GM19438 (cell line): ENCODE results near the gene PIWIL4.
"Not testable (repeated sequence)": the region's sequence is repeated elsewhere in the genome, so short reads cannot be mapped to it uniquely, and the experiment has no call there.

Experiments
- ATAC-seq: cut with Tn5 transposase; IDR thresholded peaks from one replicate; pipeline ENCODE4 v1.9.1; 2021; ENCODE audit warnings: low read depth; ENCODE audit not compliant: unreplicated experiment

Gene PIWIL4

DNA sequence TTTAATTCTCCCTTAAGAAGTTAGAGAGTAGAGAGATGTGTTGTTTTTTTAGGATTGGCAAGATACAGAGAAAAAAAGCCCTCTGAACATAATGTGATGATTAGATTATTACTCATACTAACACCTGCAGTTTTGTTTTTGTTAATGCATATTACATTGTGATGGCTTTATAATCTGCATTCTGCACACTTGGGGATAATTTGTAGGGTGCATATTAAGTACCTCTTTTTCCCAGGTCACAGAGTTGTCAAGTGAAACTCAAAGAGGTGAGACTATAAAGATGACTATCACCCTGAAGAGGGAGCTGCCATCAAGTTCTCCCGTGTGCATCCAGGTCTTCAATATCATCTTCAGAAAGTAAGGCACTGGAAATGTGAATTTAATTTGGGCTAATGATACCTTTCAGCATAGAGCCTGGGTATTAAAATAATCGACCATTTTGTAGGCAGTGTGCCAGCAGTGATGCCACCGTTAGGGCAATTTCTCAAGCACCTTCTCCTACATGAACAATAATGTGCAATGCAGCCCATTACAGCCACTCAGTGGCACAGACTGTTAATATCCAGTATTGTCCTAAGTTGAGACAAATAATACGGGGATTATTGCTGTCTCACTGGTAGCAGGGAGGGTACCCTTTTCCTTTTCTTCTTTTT is 16.2 kb downstream of the PIWIL4 start:
- ATAC-seq = no peak

DNA sequence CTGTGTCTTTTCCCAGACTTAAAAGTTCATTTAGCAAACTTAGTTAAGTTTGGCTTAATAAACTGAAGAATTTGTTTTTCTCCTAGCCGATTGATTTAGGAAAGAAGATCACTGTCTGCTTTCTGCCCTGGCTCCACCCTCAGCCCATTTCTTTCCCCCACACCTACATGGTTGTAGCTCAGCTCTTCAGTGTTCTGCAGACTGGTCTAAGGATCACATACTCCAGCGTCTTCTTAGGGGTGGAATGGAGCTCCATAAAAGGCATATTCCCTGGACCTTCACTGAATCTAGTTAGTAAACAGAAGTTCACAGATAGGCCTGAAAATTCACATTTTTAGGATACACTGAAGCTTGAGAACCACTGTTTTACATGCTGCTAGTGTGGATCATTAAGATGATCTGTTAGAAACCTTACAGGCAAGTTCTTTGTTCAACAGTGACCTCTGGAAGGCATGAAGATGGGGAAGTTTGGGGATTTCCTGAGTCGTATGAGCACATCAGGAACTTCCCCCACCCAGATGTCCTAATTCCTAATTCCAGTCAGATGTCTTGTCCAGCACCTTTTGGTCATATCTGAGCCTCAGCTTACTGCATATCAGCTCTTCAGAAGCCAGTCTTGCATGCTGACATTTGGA is 16.8 kb downstream of the PIWIL4 start:
- peak; percentile 53 for ATAC-seq

DNA sequence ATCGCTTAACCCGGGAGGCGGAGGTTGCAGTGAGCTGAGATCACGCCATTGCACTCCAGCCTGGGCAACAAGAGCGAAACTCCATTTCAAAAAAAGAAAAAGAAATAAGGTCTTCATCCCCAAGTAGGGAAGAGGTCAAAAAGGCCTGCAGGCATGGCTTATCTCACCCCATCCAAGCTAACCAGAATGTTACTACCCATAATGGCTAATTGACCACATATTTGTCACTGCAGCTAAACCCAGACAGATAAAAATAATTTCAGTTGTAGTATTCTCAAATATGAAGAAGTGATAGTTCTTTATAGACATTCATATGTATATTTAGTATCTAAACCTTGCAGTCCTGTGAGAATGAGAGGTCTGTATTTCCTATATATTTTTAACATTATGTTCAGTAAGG is 17.8 kb downstream of the PIWIL4 start:
- ATAC-seq = no peak

DNA sequence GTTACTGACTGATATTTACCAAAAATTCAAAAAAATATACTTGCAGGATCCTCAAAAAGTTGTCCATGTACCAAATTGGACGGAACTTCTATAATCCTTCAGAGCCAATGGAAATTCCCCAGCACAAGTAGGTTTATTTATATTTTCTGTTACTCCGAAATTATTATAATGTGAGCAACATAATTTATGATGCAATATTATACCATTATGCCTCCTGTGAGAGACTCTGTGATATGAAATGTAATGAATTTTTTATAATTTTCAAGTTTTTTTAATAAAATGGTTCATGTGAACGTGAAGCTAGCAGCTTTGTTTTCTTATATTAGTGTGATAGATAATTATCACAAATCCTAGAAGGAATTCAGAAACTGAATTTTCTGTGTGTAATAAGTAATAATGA is 18.2 kb downstream of the PIWIL4 start:
- no peak for ATAC-seq

DNA sequence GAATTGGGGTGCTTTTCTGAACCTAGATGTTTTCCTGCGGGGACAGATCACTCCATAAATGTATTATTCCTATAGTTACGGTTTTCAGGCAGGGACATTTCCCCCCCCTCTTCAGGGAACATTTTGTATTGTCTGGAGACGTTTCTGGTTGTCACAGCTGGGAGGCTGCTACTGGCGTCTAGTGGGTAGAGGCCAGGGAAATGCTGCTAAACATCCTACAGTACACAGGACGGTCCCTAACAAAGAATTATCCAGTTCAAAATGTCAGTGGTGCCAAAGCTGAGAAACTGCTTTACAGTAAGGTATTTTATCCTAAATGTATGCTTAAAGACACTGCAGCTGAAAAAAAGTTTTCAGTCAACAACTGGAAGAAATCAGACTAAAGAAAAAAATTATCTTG is 19.4 kb downstream of the PIWIL4 start:
- no peak for ATAC-seq

DNA sequence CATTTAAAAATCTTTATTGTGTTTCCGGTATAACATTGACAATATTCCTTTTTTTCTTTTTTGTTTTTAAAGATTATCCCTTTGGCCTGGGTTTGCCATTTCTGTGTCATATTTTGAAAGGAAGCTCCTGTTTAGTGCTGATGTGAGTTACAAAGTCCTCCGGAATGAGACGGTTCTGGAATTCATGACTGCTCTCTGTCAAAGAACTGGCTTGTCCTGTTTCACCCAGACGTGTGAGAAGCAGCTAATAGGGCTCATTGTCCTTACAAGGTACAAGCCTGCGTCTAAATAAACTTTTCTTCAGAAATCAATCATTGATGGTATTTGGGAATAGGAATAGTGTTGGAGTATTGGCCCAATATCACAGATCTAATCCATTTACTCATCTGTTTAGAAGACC is 19.8 kb downstream of the PIWIL4 start:
- no peak for ATAC-seq

DNA sequence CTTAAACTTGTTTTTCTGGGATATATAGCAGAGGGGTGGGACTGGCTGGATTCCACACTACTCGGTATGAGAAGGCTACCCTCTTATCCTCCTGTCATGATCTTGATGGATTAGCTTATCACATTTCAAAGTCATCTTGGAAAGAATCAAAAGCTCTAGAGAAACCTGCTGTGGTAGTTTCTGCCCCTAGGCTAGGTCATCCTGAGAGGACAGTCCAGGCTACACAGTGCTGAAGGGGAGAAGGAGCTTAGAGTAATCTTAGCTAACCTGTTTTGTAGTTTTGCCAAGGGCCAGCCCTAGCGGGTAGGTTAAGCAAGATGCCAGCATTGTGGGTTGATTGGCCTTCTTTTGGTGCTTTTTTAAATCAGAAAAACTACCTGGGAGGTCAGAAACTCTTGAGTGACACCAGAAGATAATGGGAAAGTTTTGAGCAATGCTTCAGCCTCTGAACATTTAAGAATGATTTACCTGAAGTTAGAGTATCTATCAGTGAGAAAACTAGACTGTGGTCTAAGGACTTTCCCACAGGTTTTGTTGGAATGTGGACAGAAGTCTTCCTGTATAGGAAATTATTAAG is 21.3 kb downstream of the PIWIL4 start:
- no peak for ATAC-seq

DNA sequence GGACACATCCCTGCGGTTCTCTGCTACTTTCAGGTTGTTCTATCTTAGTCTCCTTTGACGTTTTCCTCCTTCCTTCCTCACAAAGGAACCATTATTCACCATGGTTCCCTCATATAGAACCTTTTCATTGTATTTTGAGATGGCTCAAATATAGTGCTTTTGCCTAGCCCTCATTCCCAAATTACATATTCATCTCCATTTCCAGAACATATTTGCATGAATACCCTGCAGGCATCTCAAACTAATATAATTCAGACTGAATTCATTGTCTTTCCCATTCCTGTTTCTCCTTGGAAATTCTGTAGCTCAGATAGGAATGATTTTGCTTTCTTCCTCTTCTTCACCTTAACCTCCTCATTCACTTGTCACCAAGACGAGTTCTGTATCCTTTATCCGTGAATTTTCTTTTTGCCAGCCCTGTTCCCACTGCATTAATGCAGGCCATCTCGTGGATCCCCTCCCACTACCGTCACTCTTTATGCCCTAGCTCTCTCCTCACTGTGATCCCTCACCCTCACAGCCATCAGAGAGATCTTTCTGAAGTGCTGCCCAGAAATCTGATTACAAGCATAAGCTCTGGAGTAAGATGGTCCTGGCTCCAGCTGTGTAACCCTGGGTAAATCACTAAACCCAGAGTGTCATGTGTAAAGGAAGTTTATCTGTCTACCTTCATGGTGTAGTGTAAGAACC is 23.3 kb downstream of the PIWIL4 start:
- no peak for ATAC-seq

DNA sequence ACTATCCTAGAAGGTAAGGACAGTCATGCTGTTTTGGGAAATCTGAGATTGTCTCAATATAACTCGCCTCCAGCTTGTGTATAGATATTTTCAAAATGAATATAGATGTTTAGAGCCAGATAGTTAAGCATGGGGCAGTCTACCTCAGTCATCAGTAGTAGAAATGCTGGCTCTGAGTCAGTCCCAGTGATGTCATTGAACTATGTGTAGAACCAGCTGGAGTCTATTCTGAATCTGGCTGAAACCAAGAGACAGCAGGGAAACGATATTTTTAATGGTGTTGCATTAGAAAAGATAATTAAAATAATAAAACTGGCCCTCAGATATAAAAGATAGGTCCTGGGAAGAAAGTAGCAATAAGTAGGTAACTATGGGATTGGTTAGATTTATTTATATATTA is 25.9 kb downstream of the PIWIL4 start:
- ATAC-seq = peak; percentile 61

DNA sequence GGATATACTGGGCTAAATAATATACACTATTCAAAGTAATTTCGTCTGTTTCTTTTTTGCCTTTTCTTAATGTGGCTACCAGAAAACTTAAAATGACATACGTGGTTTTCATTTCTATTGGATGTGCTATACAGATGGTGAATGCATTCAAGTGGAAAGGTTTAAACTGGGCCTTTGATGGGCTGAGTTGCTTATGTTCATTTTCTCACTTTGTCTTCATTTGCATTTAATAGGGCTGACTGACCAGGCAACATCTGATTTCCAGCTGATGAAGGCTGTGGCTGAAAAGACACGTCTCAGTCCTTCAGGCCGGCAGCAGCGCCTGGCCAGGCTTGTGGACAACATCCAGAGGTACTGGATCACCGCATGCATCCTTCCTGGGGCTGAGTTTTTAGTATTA is 27.9 kb downstream of the PIWIL4 start:
- ATAC-seq = peak; percentile 63

DNA sequence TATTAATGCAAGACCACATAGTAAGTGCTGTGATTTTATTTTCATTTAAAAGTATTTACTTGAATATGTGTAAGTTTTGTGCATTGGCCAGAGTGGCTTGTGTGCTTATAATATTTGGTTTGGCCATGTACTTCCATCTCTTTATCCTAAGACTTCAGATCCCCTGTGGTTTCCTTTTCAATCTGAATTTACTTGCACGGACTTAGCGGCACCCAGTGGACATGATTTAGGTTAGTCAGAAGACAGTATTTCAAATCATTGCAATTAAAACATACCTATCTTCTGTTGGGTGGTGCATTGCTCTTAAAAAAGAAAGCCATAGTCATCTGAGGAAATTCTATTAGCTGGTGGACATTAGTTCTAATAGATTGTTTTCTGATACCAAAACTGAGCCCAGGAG is 30.7 kb downstream of the PIWIL4 start:
- no peak for ATAC-seq

DNA sequence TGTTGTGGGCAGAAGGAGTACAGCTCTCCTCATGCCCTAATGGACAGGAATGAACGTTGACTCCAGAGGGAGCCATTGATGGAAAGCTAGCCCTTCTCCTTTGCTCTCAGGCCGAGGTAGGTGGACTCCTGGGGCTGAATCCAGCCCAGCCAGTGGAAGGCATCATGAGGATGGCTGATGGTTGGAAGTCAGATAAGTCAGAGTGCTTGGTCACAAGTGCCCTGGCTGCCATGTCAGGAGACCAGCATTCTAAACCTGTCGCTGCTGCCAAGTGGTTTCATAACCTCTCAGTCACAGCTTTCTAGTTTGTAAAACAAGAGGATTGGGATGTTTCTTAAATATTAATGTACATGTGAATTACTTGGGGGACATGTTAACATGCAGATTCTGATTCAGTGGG is 32.3 kb downstream of the PIWIL4 start:
- no peak for ATAC-seq

DNA sequence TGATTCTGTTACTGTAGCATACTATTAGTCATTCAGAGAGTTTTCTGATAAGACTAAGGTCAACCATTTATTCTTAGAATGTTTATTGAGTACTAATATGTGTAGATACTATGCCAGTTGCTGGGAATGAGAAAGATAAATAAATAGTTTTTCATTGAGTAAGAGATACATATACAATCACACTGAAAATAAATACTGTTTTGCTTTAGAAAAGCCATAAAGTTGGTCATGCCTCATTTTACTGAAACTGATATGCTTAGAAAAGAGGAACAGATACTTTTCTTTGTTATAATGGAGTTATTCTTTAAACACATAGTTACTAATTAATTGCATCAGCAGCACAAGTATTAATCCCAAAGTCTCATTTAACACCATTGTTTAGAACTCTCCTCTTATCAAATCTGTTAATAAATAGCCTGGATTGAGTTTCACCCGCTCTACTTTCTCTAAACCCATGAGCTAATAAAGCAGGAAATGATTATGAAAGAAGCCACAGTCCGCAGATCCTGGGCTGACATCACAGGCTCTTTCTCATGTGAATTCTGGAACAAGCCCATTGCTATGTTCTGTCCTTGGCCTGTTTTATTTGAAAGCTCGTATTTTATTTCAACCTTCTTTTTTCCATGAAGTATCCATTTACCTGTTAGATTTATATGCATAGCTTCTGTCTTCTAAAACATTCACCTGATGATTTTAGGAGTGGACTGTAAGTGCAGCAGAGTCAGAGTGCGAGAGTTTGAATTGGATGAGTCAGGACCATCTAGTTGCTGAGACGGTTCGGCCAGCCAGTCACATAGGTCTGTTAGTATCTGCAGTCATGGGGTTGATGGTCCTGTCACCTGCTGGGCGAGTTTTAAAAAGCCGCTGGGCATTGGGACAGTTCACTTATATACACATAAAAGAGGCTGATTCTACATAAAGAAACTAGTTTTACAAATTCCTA is 35.5 kb downstream of the PIWIL4 start:
- ATAC-seq = peak; percentile 92

DNA sequence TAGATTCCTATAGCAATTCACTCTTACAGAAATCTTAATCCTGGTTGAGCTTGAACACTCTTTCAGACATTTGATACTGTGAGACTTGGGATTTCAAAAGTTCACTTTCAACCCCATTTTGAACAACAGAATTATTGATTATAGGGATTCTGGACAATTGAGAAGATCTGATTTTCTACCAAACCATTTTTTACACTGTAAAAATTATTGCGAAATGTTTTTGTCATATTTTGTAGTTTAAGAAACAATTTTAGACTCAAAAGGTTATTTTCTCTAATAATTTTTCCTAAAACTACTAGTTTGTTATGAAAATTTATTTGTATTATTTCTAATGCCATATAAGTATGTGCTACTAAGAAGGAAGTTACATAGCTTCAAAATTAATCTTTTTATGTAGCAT is 36.4 kb downstream of the PIWIL4 start:
- ATAC-seq = no peak

DNA sequence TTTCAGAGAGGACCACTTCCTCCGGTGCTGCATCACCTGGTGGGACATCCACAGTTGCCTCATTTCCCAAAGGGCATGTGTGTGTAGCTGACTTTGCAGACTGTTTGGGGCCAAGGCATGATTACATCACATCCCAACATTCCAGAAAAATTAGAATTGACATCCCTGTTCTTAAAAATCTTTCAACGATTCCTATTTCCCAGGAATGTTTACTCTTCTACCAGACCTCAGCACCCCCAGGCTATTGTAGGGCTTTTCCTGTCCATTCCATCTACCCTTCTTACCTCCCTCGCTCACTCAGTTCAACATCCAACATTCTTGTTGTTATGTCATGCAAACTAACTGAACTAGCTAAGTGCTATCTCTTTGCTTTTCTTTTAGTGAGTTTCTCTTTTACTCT is 37.3 kb downstream of the PIWIL4 start:
- ATAC-seq = no peak

DNA sequence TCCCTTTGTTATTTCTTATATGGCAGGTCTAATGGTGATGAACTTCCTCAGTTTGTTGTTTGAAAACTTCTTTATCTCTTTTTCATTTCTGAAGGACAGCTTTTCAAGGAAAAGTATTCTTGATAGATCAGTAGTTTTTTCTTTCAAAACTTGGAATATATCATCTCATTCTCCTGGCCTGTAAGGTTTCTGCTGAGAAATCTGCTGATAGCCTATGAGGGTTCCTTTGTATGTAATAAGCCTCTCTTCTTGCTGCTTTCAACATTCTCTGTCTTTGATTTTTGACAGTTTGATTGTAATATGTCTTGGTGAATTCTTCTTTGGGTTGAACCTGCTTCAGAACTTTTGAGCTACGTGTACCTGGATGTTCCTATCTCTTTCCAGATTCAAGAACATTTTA is 46.0 kb downstream of the PIWIL4 start:
- ATAC-seq = no peak

DNA sequence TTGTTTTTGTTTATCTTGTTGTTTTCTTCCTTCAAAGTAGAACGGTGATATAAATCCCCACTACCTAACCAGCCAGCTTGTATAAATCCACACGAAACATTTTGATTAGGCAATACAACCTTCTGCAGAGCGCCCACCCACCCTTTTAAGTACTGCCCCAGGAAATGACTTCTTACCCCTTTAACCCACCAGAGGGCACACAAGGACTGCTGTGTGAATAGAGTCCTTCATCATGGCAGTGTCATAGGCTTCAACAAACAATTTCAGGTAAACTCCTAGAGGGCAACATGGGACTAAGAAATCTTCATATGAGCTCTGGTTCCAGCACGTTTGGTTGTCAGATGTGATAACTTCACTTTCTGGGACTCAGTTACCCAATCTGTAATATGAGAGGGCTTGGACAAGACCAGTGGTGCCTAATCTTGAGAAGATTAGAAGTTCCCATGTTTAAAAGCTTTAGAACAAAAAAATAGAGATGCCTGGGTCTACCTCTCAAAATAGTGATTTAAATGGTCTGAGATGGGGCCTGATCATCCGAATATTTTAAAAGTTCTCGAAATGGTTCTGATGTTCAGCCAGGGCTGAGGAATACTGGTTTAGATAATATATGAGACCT is 56.1 kb downstream of the PIWIL4 start:
- peak; percentile 96 for ATAC-seq

DNA sequence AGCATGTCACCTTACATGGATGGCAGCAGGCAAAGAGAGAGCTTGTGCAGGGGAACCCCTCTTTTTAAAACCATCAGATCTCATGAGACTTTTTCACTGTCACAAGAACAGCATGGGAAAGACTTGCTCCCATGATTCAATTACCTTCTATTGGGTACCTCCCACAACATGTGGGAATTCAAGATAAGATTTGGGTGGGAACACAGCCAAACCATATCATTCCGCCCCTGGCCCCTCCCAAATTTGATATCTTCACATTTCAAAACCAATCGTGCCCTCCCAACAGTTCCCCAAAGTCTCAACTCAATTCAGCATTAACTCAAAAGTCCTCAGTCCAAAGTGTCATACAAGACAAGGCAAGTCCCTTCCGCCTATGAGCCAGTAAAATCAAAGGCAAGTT is 58.3 kb downstream of the PIWIL4 start:
- not testable (repeated sequence) for ATAC-seq

DNA sequence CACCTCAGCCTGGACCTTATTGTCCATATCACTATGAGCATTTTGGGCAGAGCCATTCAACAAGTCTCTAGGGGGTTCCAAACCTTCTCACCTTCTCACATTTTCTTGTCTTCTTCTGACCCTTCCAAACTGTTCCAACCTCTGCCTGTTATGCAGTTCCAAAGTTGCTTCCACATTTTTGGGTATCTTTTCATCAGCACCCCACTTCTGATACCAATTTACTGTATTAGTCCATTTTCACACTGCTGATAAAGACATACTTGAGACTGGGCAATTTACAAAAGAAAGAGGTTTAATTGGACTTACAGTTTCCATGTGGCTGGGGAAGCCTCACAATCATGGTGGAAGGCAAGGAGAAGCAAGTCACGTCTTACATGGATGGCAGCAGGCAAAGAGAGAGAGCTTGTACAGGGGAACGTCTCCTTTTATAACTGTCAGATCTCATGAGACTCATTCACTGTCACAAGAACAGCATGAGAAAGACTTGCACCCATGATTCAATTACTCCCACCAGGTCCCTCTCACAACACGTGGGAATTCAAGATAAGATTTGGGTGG is 59.9 kb downstream of the PIWIL4 start:
- ATAC-seq = not testable (repeated sequence)

DNA sequence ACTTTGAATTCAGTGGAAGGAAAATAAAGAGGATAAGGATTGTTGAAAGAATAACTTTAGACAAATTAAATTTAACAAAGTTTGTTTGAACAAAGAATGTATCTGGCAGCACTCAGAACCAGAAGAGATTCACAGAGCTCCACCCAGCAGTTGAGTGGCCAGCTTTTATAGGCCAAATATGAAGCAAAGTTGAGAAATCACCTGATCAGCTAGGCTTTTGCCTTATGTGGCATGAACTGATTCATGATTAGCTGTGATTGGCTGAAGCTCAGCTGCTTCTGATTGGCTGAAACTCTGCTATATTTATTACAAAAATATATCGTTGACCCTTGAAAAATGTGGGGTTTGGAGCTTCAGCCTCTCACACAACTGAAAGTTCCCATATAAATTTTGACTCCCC is 62.6 kb downstream of the PIWIL4 start:
- ATAC-seq = no peak
